GM21723 (cell line): Measurements from ENCODE around the gene TMEM43.

Experiments used
- ATAC-seq: cut with Tn5 transposase; IDR thresholded peaks from one replicate; pipeline ENCODE4 v1.9.1; 2021; ENCODE audit warnings: mild to moderate bottlenecking, moderate library complexity; ENCODE audit not compliant: unreplicated experiment

Gene TMEM43

DNA sequence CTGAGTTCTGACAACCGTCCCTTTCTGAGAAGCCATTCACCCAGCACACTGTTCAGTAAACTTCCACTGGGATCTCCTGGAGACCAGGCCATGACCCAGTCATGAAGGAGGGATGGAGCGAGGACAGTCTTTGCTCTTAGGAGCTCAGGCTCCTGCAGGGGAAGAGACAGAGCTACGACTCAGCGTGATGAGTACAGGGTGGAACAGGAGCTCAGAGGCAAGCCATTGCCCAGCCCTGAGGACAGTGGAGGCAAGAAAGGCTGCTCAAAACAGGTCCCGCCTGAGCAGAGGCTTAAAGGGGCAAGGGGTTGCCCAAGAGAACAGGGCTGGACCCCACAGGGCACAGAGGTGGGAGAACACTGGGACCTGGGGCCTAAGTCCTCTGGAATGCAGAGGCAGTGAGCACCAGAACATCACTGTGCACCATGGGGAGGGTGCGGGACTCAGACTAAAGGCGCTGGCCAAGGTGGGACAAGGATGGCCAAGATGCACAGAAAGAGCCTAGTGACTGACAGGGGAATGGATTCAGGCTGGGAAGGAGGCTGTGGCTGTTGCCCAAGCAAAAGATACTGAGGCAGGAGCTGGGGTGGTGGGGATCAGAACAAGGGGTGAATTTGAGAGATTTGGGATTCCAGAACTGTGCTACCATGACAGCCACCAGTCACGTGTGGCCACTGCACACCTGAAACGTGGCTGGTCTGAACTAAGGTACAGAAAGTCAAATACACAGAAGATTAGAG lies 25.8 kb downstream of the TMEM43 start:
- ATAC-seq = no peak

DNA sequence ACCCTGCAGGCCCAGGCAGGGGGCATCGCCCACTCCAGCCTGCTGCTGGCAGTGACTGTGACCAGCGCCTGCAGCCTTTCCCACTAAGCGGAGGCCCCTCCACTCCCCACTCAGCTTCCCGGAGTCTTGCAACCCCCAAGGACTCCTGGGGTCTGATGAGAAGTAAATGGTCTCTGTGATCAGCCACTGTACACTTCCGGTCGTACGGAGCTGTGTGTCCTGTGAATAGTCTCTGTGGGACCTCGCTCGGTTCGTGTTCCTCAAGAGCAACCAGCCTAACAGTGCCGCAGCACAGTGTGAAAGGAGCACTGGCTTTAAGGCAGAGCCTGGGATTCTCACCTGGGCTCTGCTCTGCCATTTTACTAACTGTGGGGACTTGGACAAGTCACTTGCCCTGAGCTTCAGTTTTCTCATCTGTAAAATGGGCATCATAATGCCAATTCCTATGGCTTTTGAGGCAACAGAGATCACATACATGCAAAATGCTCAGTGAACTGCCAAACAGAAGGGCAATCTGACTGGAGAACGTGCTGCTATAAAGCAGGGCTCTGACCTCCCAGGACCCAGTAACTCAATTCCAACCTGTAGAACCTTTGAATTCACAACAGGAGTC lies 26.7 kb downstream of the TMEM43 start:
- ATAC-seq = no peak

DNA sequence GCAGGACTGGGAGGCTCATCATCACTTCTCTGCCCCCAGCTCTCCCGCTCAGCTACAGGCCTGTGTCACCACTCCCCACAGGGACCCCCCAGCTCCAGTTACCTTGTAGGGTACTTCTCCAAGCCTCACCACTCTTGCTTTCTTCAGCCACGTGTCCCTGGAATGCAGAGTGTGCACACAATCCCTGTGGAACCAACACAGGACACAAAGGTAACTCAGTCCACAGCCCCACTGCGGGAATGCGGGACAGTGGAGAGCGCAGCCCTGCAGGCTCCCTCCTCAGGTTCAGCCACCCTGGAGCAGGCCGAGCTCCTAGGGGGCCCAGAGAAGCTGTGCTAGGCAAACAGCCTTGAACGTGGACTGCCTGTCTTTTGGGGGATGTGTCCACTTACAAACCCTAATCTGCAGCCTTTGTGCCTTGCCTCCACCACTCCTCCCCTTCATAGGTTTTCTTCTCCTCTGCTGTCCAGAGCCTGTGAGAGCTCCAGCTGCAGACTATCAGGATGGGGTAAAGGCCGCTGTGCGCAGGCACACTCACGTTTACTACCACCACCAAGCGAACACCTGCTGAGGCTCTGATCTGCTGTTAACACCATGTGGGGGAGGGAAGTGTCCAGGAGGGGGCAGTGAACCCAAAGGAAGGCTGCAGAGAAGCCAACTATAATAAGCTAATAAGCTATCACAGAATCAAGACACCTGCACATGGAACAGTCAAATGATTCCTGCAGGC lies 27.5 kb downstream of the TMEM43 start:
- ATAC-seq = no peak

DNA sequence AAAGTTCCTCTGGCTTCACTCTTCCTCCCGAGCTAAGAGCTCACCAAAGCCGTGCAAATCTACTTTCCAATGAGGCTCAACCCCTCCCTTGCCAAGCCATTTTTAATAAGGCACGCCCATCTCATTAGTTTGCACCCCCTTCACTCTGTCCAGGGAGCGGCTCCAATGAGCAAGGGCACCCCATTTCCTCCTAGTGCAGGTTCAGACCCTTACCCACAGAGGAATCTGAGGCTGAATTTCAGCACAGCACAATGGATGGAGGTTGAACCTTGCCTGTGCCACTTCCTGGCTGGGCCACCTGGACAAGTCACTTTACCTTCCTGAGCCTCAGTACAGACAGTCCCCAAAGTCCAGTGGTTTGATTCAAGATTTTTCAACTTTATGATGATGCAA lies 28.1 kb downstream of the TMEM43 start:
- no peak for ATAC-seq

DNA sequence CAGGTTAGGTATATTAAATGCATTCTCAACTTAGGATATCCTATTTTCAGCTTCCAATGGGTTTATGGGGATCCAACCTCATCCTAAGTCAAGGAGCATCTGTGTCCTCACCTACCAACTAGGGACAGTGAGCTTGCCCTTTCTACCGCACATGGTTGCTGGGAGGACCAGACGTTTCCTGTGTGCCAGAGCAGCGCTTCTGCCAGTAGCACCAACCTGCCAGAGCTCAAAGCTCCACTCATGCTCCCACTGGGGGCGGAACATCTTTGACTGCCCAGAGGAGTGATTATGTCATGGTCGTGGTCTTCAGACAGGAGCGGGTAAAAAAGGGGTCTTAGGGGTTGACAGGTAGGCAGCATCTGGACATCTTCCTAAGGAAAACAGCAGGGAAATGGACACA lies 28.8 kb downstream of the TMEM43 start:
- no peak for ATAC-seq

DNA sequence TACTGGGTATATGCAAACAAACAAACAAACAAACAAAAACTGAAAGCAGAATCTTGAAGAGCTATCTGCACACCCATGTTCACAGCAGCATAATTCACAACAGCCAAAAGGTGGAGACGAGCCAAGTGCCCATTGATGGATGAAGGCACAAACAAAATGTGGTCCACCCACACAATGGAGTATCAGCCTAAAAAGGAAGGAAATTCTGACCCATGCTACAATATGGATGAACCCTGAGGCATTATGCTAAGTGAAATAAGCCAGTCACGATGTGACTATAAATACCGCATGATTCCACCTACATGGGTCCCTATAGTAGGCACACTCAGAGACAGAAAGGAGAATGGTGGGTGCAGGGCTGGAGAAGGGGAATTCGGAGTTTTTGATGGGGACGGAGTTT lies 29.4 kb downstream of the TMEM43 start:
- no peak for ATAC-seq

DNA sequence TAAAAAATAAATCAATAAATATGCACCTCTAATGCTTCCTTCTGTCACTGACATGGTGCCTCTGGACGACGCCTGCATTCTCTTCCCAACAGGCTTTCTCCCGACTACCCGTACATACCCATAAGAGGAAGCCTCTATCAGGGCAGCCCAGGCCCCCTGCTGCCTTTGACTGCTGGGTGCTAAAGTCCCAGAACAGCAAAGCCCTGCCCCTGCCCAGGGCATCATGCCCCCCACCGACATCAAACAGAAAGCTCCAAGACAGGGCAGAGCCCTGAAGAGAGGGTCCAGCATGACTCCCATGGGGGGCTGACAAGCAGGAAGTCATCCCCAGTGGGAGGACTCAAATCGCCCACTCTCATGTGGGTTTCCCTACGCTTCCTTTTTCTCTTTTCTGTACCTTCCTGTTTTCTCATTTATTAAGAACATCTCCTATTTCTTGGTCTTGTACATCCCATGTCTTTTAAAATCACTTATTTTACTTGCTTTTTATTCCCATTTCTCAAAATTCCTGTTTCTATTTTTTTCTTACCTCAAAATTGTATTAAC lies 30.1 kb downstream of the TMEM43 start:
- no peak for ATAC-seq

DNA sequence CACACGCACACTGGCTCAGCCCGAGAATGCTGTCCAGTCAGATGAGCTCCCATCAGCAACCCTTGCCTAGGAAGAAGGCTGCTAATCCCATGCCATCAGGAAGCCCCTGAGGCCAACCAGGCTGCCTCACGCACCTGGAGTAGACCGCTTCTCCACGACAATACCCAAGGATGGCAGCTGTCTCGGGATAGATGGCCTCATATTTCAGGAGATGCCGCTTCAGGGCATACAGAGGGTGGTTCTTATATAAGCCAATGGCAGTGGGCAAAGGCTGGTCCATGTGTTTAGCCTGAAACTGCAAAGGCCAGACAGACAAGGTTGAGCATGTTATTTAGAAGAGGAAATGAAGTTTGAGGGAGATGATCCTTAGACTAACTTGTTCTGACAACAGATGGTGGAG lies 31.3 kb downstream of the TMEM43 start:
- no peak for ATAC-seq

DNA sequence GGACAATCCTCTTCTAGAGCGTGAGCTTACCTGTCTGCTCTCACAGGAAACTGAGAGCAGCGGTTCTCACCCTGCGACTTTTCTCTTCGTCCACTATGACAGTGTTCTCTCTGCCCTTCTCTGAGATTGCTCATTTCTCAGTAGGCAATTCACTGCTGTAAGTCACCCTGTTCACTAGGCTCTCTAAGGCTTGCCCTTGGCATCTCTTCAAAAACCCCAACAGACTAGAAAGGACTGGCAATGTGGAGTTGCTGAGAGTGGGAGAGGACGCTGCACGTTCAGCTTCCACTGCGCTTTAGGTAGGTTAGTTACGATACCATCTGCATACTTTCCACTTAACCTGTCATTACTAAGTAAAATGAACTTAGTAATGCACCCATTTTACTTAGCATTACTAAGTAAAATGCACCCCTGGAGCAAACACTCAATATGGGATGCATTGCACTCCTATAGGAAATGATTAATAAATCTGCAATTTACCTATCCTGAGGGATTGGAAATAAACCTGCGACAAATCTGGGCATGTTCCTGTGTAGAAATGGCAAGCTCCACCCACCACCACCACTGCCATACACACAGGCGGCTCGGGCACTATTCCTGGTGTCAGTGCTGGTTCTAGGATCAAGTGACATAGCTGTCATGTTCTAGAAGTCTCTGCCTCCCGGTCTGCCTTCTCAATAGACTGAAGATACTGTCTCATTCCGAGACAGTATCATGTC lies 32.1 kb downstream of the TMEM43 start:
- ATAC-seq = no peak

DNA sequence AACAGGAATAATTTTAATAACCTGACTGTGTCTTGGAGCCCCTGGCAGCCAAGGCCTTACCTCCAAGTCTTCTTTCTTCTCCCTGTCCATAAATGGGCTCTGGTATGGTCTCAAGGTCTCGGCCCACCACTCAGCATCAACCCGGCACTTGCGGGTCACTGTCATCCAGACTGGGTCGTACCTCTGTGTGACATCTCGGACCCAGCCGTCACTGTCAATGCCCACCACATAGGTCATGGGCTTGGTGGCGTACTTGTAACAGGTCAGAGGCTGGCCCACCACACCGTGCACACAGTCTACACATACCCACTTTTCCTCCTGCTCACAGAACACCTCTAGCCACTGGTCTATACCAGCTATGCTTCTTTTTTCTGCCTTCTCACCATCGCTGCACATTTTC lies 33.1 kb downstream of the TMEM43 start:
- no peak for ATAC-seq

DNA sequence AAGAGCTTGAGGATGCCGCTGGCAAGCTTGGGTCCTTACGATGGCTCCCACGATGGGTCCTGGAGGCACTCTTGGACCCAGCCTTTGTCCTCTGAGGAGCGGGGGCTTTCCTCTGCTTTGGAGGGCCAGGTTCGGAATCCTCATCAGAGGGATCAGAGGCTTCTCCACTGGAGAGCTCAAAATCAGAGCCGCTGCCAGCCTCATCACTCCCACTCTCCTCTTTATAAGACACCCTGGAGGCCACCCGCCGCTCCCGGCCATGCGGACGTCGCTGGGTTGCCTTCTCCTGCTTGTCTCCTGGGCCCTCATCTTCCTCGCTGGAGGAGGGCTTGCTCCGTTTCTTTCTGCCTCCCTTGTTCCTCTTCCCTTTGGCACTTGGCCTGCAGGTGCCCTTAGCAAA lies 33.5 kb downstream of the TMEM43 start:
- no peak for ATAC-seq

DNA sequence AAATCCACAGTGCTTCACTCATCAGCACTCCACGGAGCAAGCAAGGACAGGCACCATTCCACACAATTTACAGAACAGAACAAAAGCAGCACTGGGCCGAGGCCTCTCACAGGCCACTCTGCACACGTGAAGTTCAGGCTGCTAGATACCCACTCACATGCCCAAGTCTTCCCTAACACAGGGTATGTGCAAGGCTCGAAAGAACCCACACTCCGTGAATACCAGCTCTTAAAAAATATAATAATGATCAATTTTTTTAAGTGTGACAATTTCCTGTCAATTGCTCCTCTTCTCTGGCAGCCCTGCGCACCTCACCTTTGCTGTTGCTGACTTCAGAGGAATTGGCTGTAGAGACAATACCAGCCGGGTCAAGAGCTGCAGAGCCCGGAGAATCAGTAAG lies 34.6 kb downstream of the TMEM43 start:
- no peak for ATAC-seq

DNA sequence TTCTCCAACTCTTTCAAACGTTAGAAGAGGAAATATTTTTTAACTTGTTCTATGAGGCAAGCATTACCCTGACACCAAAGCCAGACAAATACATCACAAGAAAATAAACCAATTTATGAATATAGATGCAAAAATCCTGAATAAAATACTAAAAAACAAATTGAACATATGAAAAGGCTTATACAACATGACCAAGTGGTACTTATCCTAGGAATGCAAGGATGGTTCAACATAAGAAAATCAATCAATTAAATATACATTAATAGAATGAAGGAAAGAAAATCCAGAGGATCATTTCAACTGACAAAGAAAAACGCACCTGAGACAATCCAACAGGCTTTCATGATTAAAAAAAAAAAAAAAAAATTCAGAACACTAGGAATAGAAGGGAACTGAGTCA lies 36.4 kb downstream of the TMEM43 start:
- no peak for ATAC-seq

DNA sequence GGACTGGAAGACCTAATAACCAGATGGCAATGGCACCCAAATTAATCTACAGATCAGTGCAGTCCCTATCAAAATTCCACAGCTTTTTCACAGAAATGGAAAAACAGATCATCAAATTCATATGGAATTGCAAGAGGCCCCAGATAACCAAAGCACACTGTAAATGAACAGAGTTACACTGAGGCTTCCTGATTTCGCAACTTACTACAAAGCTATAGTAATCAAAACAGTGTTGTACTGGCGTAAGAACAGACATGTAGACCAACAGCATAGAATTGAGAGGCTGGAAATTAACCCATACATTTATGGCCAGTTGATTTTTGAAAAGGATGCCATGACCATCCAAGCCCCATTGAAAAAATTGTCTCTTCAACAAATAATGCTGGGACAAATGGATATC lies 37.3 kb downstream of the TMEM43 start:
- ATAC-seq = no peak

DNA sequence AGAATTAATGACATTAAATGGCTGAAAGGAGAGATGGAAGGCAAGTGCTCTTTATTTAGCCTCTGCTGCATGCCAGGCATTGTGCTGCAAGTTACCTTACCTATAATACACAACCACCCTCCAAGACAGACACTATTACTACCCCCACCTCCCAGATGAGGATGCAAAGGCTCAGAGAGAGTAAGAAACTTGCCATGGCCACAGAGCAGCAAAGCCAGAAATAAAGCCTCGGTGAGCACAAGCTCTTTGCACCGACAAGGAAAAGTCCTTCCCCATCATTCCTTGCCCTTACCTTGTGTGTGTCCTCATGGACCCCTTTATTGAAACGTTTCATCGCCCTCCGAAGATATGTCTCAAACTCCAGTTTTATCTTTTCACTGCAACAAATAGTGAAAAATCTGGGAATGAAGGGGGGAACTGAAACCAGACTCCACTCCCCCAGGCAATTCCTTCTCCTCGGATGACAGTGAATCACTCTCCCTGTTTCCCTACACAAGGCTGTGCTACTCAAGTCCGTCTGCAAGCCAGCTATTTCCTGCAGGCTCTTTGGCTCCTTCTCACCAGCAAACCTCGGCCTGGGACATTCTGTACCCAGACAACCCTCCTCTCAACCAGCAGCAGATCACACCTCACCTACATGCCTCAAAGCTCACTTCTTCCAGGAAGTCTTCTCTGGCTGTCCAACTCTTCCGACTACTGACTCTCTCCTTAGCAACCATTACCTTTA lies 42.2 kb downstream of the TMEM43 start:
- ATAC-seq = no peak

DNA sequence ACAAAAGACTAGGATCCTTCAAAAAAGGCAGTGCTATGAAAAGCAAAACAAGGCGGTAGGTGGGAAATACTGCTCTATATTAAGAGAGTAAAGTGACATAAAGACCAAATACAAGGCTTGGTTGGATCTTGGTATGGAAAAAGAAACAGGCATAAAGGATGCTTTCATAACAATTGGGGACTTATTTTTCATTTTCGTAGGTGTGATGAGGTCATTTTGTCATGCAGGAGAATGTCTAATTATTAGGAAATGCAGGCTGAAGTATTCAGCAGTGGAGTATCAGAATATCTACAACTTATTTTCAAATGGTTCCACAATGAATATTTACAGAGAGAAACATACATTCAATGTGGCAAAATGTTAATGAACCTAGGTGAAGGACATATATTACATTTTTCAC lies 44.6 kb downstream of the TMEM43 start:
- no peak for ATAC-seq

DNA sequence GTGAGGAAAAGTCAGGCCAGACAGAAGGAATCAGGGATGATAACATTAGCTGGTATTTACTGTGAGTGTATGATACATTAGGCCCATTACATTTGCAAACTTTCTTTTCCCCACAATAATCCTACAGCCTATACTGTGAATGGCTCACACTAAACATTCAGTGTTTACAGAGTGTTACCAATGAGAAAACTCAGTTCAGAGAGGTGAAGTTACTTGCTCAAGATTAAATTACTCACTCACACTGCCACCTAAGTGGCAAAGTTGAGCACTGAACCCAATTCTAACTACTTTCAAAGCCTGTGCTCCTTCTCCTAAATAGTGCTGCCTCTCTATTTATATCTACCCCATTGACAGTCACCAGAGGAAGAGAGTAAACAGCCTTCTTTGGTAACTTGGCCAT lies 45.0 kb downstream of the TMEM43 start:
- no peak for ATAC-seq

DNA sequence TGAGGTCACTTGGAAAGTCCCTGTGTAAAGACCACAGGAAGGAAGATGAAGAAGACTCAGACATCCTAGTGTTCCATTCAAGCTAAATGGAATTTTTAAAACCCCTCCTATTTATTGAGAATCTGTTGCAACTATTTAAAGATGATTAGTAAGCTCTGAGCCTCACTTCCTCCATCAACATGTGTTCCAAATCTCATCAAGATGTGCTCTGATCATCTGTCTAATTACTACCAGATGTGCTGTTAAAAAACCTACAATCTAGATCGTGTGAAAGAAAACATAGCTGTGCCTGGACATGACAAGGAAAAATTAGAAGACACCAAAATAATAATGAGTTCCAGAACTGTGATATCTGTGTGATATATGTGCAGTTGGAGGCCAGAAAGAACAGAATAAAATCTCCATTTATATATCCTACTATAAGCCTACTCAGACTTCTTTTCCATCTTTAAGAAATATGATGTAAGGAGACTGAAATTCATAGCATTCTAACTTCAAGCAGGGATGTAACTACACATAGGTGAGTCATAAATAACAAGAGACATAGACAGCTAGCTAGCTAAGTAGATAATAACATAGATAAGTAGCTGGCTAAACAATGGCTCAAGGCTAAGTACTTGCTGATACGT lies 45.8 kb downstream of the TMEM43 start:
- ATAC-seq = no peak

DNA sequence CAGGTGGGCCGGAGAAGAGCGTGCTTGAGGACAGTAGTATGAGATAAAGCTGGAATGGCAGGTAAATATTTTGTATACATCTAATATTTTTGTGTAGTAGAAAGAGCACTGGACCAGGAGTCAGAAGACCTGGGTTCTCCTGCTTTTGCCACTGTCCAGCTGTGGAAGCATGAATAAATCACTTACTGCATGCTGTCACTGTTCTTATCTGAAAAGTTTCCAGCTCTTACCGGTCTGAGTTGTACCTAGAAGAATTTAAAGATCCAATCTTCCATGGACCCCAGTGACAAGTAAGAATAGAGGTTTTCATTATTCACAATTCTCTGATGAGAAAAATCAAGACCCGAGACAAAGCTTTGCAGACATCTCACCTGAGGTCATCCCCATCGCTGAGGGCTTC lies 47.6 kb downstream of the TMEM43 start:
- no peak for ATAC-seq

DNA sequence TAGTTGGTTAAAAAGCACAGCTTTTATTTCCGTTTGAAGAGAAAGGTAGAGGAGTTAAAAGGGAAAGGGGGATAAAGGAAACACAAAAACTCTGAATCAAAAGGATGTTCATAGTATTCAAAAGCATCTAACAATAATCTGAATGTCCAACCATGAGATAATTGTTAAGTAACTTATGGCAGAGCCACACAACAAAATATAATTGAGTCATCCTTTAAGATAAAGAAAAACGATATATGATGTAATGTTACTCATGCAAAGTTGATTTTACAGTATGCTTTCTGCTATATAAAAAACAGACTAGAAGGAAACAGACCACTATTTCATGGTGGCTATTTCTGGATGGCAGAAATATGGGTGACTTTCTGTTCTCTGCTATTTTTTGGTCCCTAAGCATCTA lies 49.6 kb downstream of the TMEM43 start:
- no peak for ATAC-seq
